Measurements from ENCODE around the gene AHNAK2. TPM values are rescaled to one million over a fixed set of nuclear protein-coding genes. Genes with fewer than 3 reads are reported as not detected.

AHNAK2 gene
- total and polyA plus RNA-seq, 3 donors from 2014 or later, result 10.8 to 15.1 (median 12.8) TPM

GRCh38 chr14:105015905-105016304 is 37.7 kb upstream of the AHNAK2 start:
- H3K4me1 ChIP-seq, result peaks cover 6% of the 10 kb centered on the region
- H3K36me3 ChIP-seq (ENCODE audit: low read depth, missing control alignments), result no peaks in the 10 kb centered on the region
- H3K9me3 ChIP-seq, result no peaks in the 10 kb centered on the region
- no peak overlapping the region for H3K27ac ChIP-seq
- DNase-seq, result no peak
- H3K4me3 ChIP-seq, result no peak overlapping the region
- no peak for TF ChIP-seq POLR2A (IDR thresholded peaks at IDR 0.05)
- no peaks in the 10 kb centered on the region for H3K27me3 ChIP-seq
- intact Hi-C loops (cut with DNase I; ENCODE audit: low total_unique reads), result no loop called here
- WGBS, 2 donors, result 74 to 93% methylated on average over 6 of the region's 6 CpGs

GRCh38 chr14:105015242-105015641 is 37.1 kb upstream of the AHNAK2 start:
- intact Hi-C loops (cut with DNase I; ENCODE audit: low total_unique reads), result no loop called here
- 84 to 88% methylated on average over 8 to 9 of the region's 9 CpGs for WGBS, 2 donors
- no peak for TF ChIP-seq POLR2A (IDR thresholded peaks at IDR 0.05)
- TF ChIP-seq CTCF (IDR thresholded peaks at IDR 0.05), result no peak
- Histone ChIP-seq H3K4me1 (peaks cover 5% of the 10 kb centered on the region), H3K36me3 (ENCODE audit: low read depth, missing control alignments) (no peaks in the 10 kb centered on the region), H3K9me3 (no peaks in the 10 kb centered on the region), H3K4me3 (no peak overlapping the region), H3K27me3 (no peaks in the 10 kb centered on the region), H3K27ac (no peak overlapping the region)
- no peak for DNase-seq

GRCh38 chr14:105014631-105015030 is 36.5 kb upstream of the AHNAK2 start:
- intact Hi-C loops (cut with DNase I; ENCODE audit: low total_unique reads), result no loop called here
- DNase-seq, result no peak
- TF ChIP-seq CTCF (IDR thresholded peaks at IDR 0.05), result no peak
- H3K9me3 ChIP-seq, result no peaks in the 10 kb centered on the region
- no peaks in the 10 kb centered on the region for H3K4me1 ChIP-seq
- 72 to 85% methylated on average over 4 of the region's 4 CpGs for WGBS, 2 donors
- H3K27me3 ChIP-seq, result no peaks in the 10 kb centered on the region
- no peak overlapping the region for H3K4me3 ChIP-seq
- H3K36me3 ChIP-seq (ENCODE audit: low read depth, missing control alignments), result no peaks in the 10 kb centered on the region
- no peak overlapping the region for H3K27ac ChIP-seq

GRCh38 chr14:105014032-105014431 is 35.9 kb upstream of the AHNAK2 start:
- WGBS, 2 donors, result 90 to 91% methylated on average over 4 to 9 of the region's 9 CpGs
- Histone ChIP-seq H3K36me3 (ENCODE audit: low read depth, missing control alignments) (no peaks in the 10 kb centered on the region), H3K27ac (no peak overlapping the region), H3K9me3 (no peaks in the 10 kb centered on the region), H3K4me1 (no peaks in the 10 kb centered on the region), H3K4me3 (no peak overlapping the region), H3K27me3 (no peaks in the 10 kb centered on the region)
- intact Hi-C loops (cut with DNase I; ENCODE audit: low total_unique reads), result no loop called here
- no peak for DNase-seq
- TF ChIP-seq CTCF (IDR thresholded peaks at IDR 0.05) (no peak), POLR2A (IDR thresholded peaks at IDR 0.05) (no peak)

GRCh38 chr14:105013150-105013785 is 35.1 kb upstream of the AHNAK2 start:
- no peak overlapping the region for H3K27ac ChIP-seq
- TF ChIP-seq CTCF (IDR thresholded peaks at IDR 0.05) (no peak), POLR2A (IDR thresholded peaks at IDR 0.05) (no peak)
- WGBS, 2 donors, result 52 to 64% methylated on average over 8 of the region's 8 CpGs

More at GRCh38 chr14:105013150-105013785, 35.1 kb upstream of the AHNAK2 start:
- Histone ChIP-seq H3K4me3 (no peak overlapping the region), H3K9me3 (no peaks in the 10 kb centered on the region), H3K36me3 (ENCODE audit: low read depth, missing control alignments) (no peaks in the 10 kb centered on the region), H3K4me1 (no peaks in the 10 kb centered on the region), H3K27me3 (no peaks in the 10 kb centered on the region)
- intact Hi-C loops (cut with DNase I; ENCODE audit: low total_unique reads), result no loop called here
- no peak for DNase-seq

Data from testis (tissue), 3 donors.